ENCODE measurements around the gene CNN2. TPM values are rescaled to one million over a fixed set of nuclear protein-coding genes. Genes with fewer than 3 reads are reported as not detected.

CNN2 gene
- total and polyA plus RNA-seq, 2 of the 13 experiments (the other 11 are each of a cell fraction or from before 2014, with no cell fraction given): 63.6 to 70.0 TPM

DNA sequence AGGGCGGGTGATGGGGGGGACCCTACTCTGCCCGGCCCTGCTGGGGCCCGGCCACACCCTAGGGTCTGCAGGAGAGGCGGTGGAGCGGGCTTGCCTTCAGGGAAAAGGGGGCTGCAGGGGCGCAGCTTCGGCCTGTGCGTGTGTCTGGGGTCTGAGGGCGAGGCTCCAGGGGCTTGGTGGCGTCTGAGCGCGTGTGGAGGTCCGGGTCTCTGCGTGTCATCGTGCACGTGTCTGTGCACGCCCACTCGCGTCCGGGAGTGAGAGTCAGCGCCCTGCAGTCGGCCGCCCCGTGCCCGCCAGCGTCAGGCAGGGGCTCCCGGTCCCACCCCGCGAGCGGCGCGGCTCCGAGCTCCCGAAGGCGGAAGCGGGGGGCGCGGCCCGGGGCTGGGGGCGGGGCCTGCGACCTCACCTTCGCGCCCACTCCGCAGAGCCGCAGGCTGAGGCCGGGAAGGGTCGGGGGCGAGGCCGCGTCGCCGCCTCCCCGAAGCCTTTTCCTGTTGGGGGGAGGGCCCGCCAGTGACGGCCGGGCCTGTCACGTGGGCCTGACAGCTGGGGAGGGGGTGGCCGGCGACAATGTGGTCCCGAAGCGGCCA is 40.4 kb downstream of the CNN2 start, which contains the start of gene ARHGAP45 (continued):
- TF ChIP-seq FOXO1 (CRISPR knock-in tag; IDR thresholded peaks at IDR 0.05): no peak
- TF ChIP-seq ZMAT3 (CRISPR knock-in tag; conservative IDR thresholded peaks at IDR 0.05): no peak
- TF ChIP-seq, protein P1, sequence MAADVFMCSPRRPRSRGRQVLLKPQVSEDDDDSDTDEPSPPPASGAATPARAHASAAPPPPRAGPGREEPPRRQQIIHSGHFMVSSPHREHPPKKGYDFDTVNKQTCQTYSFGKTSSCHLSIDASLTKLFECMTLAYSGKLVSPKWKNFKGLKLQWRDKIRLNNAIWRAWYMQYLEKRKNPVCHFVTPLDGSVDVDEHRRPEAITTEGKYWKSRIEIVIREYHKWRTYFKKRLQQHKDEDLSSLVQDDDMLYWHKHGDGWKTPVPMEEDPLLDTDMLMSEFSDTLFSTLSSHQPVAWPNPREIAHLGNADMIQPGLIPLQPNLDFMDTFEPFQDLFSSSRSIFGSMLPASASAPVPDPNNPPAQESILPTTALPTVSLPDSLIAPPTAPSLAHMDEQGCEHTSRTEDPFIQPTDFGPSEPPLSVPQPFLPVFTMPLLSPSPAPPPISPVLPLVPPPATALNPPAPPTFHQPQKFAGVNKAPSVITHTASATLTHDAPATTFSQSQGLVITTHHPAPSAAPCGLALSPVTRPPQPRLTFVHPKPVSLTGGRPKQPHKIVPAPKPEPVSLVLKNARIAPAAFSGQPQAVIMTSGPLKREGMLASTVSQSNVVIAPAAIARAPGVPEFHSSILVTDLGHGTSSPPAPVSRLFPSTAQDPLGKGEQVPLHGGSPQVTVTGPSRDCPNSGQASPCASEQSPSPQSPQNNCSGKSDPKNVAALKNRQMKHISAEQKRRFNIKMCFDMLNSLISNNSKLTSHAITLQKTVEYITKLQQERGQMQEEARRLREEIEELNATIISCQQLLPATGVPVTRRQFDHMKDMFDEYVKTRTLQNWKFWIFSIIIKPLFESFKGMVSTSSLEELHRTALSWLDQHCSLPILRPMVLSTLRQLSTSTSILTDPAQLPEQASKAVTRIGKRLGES (CRISPR knock-in tag; IDR thresholded peaks at IDR 0.05; ENCODE audit: borderline replicate concordance): no peak
- TF ChIP-seq RBFOX2 (IDR thresholded peaks at IDR 0.05; ENCODE audit: low read depth, low read length): peak; percentile 60; the same call in 1 of the 2 replicates
- no peak for TF ChIP-seq SIX1 (CRISPR knock-in tag; IDR thresholded peaks at IDR 0.05; ENCODE audit: borderline replicate concordance)
- no peak for TF ChIP-seq GZF1 (CRISPR knock-in tag; IDR thresholded peaks at IDR 0.05)
- no peak for TF ChIP-seq JARID2 (CRISPR knock-in tag; IDR thresholded peaks at IDR 0.05; ENCODE audit: insufficient replicate concordance)
- peak; percentile 78 for TF ChIP-seq AGO1 (IDR thresholded peaks at IDR 0.05; ENCODE audit: low read depth, low read length, poor library complexity, severe bottlenecking)
- no peak for TF ChIP-seq ZNF678 (CRISPR knock-in tag; IDR thresholded peaks at IDR 0.05)
- TF ChIP-seq KDM1A (CRISPR knock-in tag; IDR thresholded peaks at IDR 0.05): 0 out of 2 replicates have a peak, but pooled peaks have one; percentile 57
- peak; percentile 46; the same call in 1 of the 2 replicates for TF ChIP-seq KDM5B (CRISPR knock-in tag; IDR thresholded peaks at IDR 0.05; ENCODE audit: borderline replicate concordance)
- TF ChIP-seq MAF1 (CRISPR knock-in tag; IDR thresholded peaks at IDR 0.05; ENCODE audit: borderline replicate concordance): no peak
- TF ChIP-seq ZNF317 (CRISPR knock-in tag; IDR thresholded peaks at IDR 0.05): no peak
- TF ChIP-seq, protein P2, sequence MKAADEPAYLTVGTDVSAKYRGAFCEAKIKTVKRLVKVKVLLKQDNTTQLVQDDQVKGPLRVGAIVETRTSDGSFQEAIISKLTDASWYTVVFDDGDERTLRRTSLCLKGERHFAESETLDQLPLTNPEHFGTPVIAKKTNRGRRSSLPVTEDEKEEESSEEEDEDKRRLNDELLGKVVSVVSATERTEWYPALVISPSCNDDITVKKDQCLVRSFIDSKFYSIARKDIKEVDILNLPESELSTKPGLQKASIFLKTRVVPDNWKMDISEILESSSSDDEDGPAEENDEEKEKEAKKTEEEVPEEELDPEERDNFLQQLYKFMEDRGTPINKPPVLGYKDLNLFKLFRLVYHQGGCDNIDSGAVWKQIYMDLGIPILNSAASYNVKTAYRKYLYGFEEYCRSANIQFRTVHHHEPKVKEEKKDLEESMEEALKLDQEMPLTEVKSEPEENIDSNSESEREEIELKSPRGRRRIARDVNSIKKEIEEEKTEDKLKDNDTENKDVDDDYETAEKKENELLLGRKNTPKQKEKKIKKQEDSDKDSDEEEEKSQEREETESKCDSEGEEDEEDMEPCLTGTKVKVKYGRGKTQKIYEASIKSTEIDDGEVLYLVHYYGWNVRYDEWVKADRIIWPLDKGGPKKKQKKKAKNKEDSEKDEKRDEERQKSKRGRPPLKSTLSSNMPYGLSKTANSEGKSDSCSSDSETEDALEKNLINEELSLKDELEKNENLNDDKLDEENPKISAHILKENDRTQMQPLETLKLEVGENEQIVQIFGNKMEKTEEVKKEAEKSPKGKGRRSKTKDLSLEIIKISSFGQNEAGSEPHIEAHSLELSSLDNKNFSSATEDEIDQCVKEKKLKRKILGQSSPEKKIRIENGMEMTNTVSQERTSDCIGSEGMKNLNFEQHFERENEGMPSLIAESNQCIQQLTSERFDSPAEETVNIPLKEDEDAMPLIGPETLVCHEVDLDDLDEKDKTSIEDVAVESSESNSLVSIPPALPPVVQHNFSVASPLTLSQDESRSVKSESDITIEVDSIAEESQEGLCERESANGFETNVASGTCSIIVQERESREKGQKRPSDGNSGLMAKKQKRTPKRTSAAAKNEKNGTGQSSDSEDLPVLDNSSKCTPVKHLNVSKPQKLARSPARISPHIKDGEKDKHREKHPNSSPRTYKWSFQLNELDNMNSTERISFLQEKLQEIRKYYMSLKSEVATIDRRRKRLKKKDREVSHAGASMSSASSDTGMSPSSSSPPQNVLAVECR (CRISPR knock-in tag; IDR thresholded peaks at IDR 0.05; ENCODE audit: borderline replicate concordance): peak; percentile 62; the same call in 1 of the 2 replicates
- TF ChIP-seq MATR3 (CRISPR knock-in tag; IDR thresholded peaks at IDR 0.05): no peak
- TF ChIP-seq LCORL (IDR thresholded peaks at IDR 0.05): no peak
- no peak for TF ChIP-seq LCORL (CRISPR knock-in tag; IDR thresholded peaks at IDR 0.05)
- TF ChIP-seq MXD4 (CRISPR knock-in tag; IDR thresholded peaks at IDR 0.05): peak; percentile 50; the same call in 1 of the 2 replicates
- TF ChIP-seq ZNF672 (CRISPR knock-in tag; IDR thresholded peaks at IDR 0.05): no peak
- TF ChIP-seq TRIM24 (CRISPR knock-in tag; IDR thresholded peaks at IDR 0.05): no peak
- TF ChIP-seq EEA1 (CRISPR knock-in tag; IDR thresholded peaks at IDR 0.05; ENCODE audit: borderline replicate concordance): 0 out of 2 replicates have a peak, but pooled peaks have one; percentile 19
- TF ChIP-seq, protein P3, sequence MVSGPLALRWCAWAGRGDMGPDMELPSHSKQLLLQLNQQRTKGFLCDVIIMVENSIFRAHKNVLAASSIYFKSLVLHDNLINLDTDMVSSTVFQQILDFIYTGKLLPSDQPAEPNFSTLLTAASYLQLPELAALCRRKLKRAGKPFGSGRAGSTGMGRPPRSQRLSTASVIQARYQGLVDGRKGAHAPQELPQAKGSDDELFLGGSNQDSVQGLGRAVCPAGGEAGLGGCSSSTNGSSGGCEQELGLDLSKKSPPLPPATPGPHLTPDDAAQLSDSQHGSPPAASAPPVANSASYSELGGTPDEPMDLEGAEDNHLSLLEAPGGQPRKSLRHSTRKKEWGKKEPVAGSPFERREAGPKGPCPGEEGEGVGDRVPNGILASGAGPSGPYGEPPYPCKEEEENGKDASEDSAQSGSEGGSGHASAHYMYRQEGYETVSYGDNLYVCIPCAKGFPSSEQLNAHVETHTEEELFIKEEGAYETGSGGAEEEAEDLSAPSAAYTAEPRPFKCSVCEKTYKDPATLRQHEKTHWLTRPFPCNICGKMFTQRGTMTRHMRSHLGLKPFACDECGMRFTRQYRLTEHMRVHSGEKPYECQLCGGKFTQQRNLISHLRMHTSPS (CRISPR knock-in tag; IDR thresholded peaks at IDR 0.05; ENCODE audit: low read depth): no peak
- 0 out of 2 replicates have a peak, but pooled peaks have one; percentile 69 for TF ChIP-seq ZNF543 (CRISPR knock-in tag; IDR thresholded peaks at IDR 0.05)

Data from HepG2 (cell line).